GM12878 (cell line): ENCODE data around the gene TMEM88. TPM values are rescaled to one million over a fixed set of nuclear protein-coding genes. Genes with fewer than 3 reads are reported as not detected.
A peak's percentile ranks its signal among the peaks of the same experiment; 100 is the strongest.

Experiments used
- ATAC-seq: fragments of 200-7000 bp; cut with Tn5 transposase; 3 replicates; pipeline ENCODE4 v1.9.1; 2020; ENCODE audit warnings: mild to moderate bottlenecking, moderate library complexity
- BruUV-seq: library from RNA; stranded (reverse); fragments of 400-500 nt; replicated peaks from 2 replicates; lab custom pipeline; 2021; lab: Mats Ljungman, UMichigan
- CTCF ChIA-PET: fragments of 300-600 bp; sonication (Branson Sonifier 250); formaldehyde crosslinking; extraction: SDS; loops from one replicate; lab custom pipeline; 2021; ENCODE audit warnings: inconsistent platforms; lab: Yijun Ruan, JAX
- POLR2A ChIA-PET: fragments of 350-600 bp; formaldehyde crosslinking; extraction: SDS; loops from one replicate; lab custom pipeline; 2021; ENCODE audit warnings: inconsistent platforms; lab: Charles Lee
- RAD21 ChIA-PET: fragments of 300-600 bp; sonication (Branson Sonifier 250); formaldehyde crosslinking; loops from one replicate; lab custom pipeline; 2023; ENCODE audit warnings: antibody characterized with exemption; ENCODE audit not compliant: unreplicated experiment; lab: Charles Lee
- SMC1A ChIA-PET: fragments of 300-600 bp; sonication (Branson Sonifier 250); formaldehyde crosslinking; loops from one replicate; lab custom pipeline; 2023; ENCODE audit not compliant: unreplicated experiment, uncharacterized antibody; lab: Charles Lee
- DNase-seq: peaks from one replicate; pipeline ENCODE4 v3.0.0-alpha.2; 2011; ENCODE audit warnings: low read depth, low spot score
- FAIRE-seq: peaks from 3 replicates; lab custom pipeline; 2011; peaks lifted over from hg19 to GRCh38; lab: Jason Lieb, UNC
- H2AFZ ChIP-seq: 2 replicates; pipeline ENCODE4 v1.6.0; 2011; ENCODE audit warnings: low read depth, low read length, control low read depth; ENCODE audit not compliant: control insufficient read depth
- H3K27ac ChIP-seq: 2 replicates; pipeline ENCODE4 v1.5.1; 2011; ENCODE audit warnings: control low read depth; ENCODE audit not compliant: control insufficient read depth, insufficient read depth
- H3K27me3 ChIP-seq, 2 experiments: replicated peaks in 1 of 2; 2 replicates each; pipeline versions ENCODE4 v1.6.0 to v1.6.1; 2011; ENCODE audit warnings: low read length in 1 of 2; ENCODE audit not compliant: control insufficient read depth in 2 of 2, insufficient read depth in 2 of 2
- H3K36me3 ChIP-seq, 2 experiments: 2 replicates each; pipeline ENCODE4 v1.5.1; 2011; ENCODE audit warnings: low read length in 1 of 2; ENCODE audit not compliant: control insufficient read depth in 2 of 2, insufficient read depth in 2 of 2
- H3K4me1 ChIP-seq: 2 replicates; pipeline ENCODE4 v1.6.1; 2011; ENCODE audit warnings: mild to moderate bottlenecking, low read length, moderate library complexity, mixed read lengths; ENCODE audit not compliant: control insufficient read depth, insufficient read depth
- H3K4me2 ChIP-seq: 2 replicates; pipeline ENCODE4 v1.6.0; 2011; ENCODE audit warnings: control low read depth; ENCODE audit not compliant: control insufficient read depth, insufficient read depth
- H3K4me3 ChIP-seq: fragments of 200-600 bp; sonication (generic); 2 replicates; pipeline ENCODE4 v1.5.1; 2016
- H3K79me2 ChIP-seq: 2 replicates; pipeline ENCODE4 v1.6.0; 2011; ENCODE audit warnings: low read length; ENCODE audit not compliant: control insufficient read depth, insufficient read depth
- H3K9ac ChIP-seq: 2 replicates; pipeline ENCODE4 v1.8.0; 2011; ENCODE audit warnings: low read length, control low read depth, mixed read lengths; ENCODE audit not compliant: control insufficient read depth, insufficient read depth
- H3K9me3 ChIP-seq: replicated peaks from 3 replicates; pipeline ENCODE4 v1.5.1; 2011; ENCODE audit warnings: mild to moderate bottlenecking, low read length; ENCODE audit not compliant: control insufficient read depth, insufficient read depth
- H4K20me1 ChIP-seq: 2 replicates; pipeline ENCODE4 v1.6.0; 2011; ENCODE audit not compliant: control insufficient read depth, insufficient read depth
- BACH1 ChIP-seq: fragments of 450-650 bp; IDR thresholded peaks from 2 replicates; pipeline ENCODE4 v1.6.1; 2017; ENCODE audit warnings: mild to moderate bottlenecking, borderline replicate concordance
- CREM ChIP-seq: IDR thresholded peaks from 2 replicates; pipeline ENCODE4 v1.6.1; 2014; ENCODE audit warnings: antibody characterized with exemption, low read depth
- EZH2 ChIP-seq: IDR thresholded peaks from 2 replicates; pipeline ENCODE4 v1.6.1; 2012; ENCODE audit warnings: low read depth, mild to moderate bottlenecking, control low read depth, inconsistent platforms, low read length, borderline replicate concordance; ENCODE audit not compliant: control insufficient read depth
- FOXM1 ChIP-seq: IDR thresholded peaks from 2 replicates; pipeline ENCODE4 v1.6.1; 2012; ENCODE audit warnings: low read depth, mild to moderate bottlenecking, inconsistent platforms, low read length, moderate library complexity
- GABPA ChIP-seq: IDR thresholded peaks from 2 replicates; pipeline ENCODE4 v1.6.1; 2014; ENCODE audit warnings: antibody characterized with exemption, low read depth, mild to moderate bottlenecking, inconsistent platforms
- IKZF2 ChIP-seq, 2 experiments: fragments of 450-650 bp; IDR thresholded peaks; 2 replicates each; pipeline ENCODE4 v1.6.1; 2017; ENCODE audit warnings: mild to moderate bottlenecking in 2 of 2, moderate library complexity in 2 of 2
- IRF5 ChIP-seq: fragments of 450-650 bp; IDR thresholded peaks from 2 replicates; pipeline ENCODE4 v1.6.1; 2017; ENCODE audit warnings: borderline replicate concordance
- POLR2AphosphoS2 ChIP-seq: IDR thresholded peaks from 2 replicates; pipeline ENCODE4 v1.6.1; 2011; ENCODE audit warnings: low read depth, mild to moderate bottlenecking, low read length, improper control_type of control experiment, moderate library complexity
- RFX5 ChIP-seq: IDR thresholded peaks from 2 replicates; pipeline ENCODE4 v1.6.1; 2011; ENCODE audit warnings: low read depth, low read length, improper control_type of control experiment
- SRF ChIP-seq, 2 experiments: IDR thresholded peaks; 2 replicates each; pipeline ENCODE4 v1.6.1; 2011; ENCODE audit warnings: low read depth in 2 of 2, low read length in 2 of 2, mild to moderate bottlenecking in 1 of 2, moderate library complexity in 1 of 2
- ZBTB11 ChIP-seq: fragments of 450-650 bp; formaldehyde crosslinking; IDR thresholded peaks from 2 replicates; pipeline ENCODE4 v1.5.0; 2022; ENCODE audit warnings: mild to moderate bottlenecking, missing genetic modification characterization
- ZNF687 ChIP-seq: fragments of 450-650 bp; IDR thresholded peaks from 2 replicates; pipeline ENCODE4 v1.6.1; 2017; ENCODE audit warnings: mild to moderate bottlenecking, moderate library complexity
- WGBS: methylation state at CpG from one replicate; pipeline ENCODE4 v1.1.6; 2016; ENCODE audit warnings: low lambda C conversion rate; ENCODE audit not compliant: insufficient replicate concordance, insufficient coverage; ENCODE audit errors: missing lambda C conversion rate; 5-methylcytosine and 5-hydroxymethylcytosine counted together
- in situ Hi-C: fragments of 300-500 bp; cut with MboI; formaldehyde crosslinking; loops from 9 replicates; pipeline ENCODE4 v1.14.3; 2018; ENCODE audit warnings: mixed read lengths
- intact Hi-C: fragments of 100-400 bp; cut with micrococcal nuclease; formaldehyde crosslinking; loops from one replicate; pipeline ENCODE4 v1.14.2; 2022; ENCODE audit not compliant: unreplicated experiment
- polyA plus RNA-seq, 11 experiments: library from polyadenylated mRNA; depleted of rRNA in 4 of 11; unstranded in 6 of 11; stranded (reverse) in 5 of 11; fragments of >200 nt; fragmentation: Nextera tagmentation in 4 of 11; fragmentation: Illumina TruSeq in 1 of 11; extraction: Ambion mirVana in 4 of 11; extraction: Trizol in 1 of 11; gene quantifications; 1 replicate in 1 of 11; 2 replicates in 10 of 11; pipeline versions ENCODE4 v1.2.1 to v1.2.3, GENCODE V29; 2011 to 2016; ENCODE audit warnings: inconsistent platforms in 2 of 11, missing spikeins in 2 of 11, low read depth in 1 of 11
- total RNA-seq, 4 experiments: library from RNA; depleted of rRNA in 3 of 4; stranded (reverse); fragments of >200 nt in 3 of 4; fragmentation: Illumina TruSeq in 1 of 4; extraction: Trizol in 1 of 4; gene quantifications; 2 replicates each; pipeline versions ENCODE4 v1.2.1 to v1.2.3, GENCODE V29; 2013 to 2021

Gene TMEM88
- total and polyA plus RNA-seq, 10 of the 15 experiments (the other 5 are each of a cell fraction or from before 2014, with no cell fraction given), result 0.21 to 2.2 (median 0.62) TPM; not detected in 5

GRCh38 chr17:7857713-7858521 is 3.1 kb downstream of the TMEM88 start, which contains the start of gene CYB5D1:
Gene CYB5D1, plus strand, starts transcription at chr17:7858003. Its CDS starts 132 bp downstream, at chr17:7858135.
- peaks cover 17% of the 10 kb centered on the region for H3K4me1 ChIP-seq
- ChIA-PET RAD21 (interaction anchor here (0.7 to 3.1 kb wide), 16 partner anchors 14 to 230 kb away, joined by 3 to 44 read pairs (median 6); partner anchors contain the start of genes CNTROB, KDM6B, SAT2 and TP53), SMC1A (interaction anchor here (0.6 to 1.5 kb wide), 17 partner anchors 9 to 200 kb away, joined by 3 to 7 read pairs (median 5); partner anchors contain the start of genes CNTROB, KDM6B and TRAPPC1), CTCF (interaction anchor here (0.6 to 15.5 kb wide), 28 partner anchors 10 to 261 kb away, joined by 3 to 308 read pairs (median 6); partner anchors contain the start of genes CNTROB, KDM6B, RNF227 and TP53), POLR2A (interaction anchor here (0.5 to 1.9 kb wide), 14 partner anchors 13 to 620 kb away, joined by 3 to 14 read pairs (median 5); partner anchors contain the start of genes CNTROB, KDM6B, RNF227 and TRAPPC1)
- in situ Hi-C loops, result no loop called here
- DNase-seq (no peak), FAIRE-seq (peak; percentile 56), ATAC-seq (peak; percentile 54)
- peak within 1 kb of the TSS; percentile 97 for H2AFZ ChIP-seq
- H3K27ac ChIP-seq, result peak within 1 kb of the TSS; percentile 96
- no TSS peak for BruUV-seq
- no peaks in the 10 kb centered on the region for H4K20me1 ChIP-seq
- peak within 1 kb of the TSS; percentile 96 for H3K4me3 ChIP-seq
- H3K27me3 ChIP-seq, result no peaks in the 10 kb centered on the region
- H3K9me3 ChIP-seq, result no peaks in the 10 kb centered on the region
- peak within 1 kb of the TSS; percentile 92 for H3K4me2 ChIP-seq
- intact Hi-C loops, result loop anchor here (2.0 to 5.0 kb wide), 4 partner anchors 15 to 199 kb away; partner anchors contain the start of genes TP53 and WRAP53
- WGBS, result under 1% methylated on average over 48 of the region's 48 CpGs
- H3K36me3 ChIP-seq, result peaks cover under 1 to 3% of the 10 kb centered on the region in 2 experiments
- peak within 1 kb of the TSS; percentile 86 for H3K9ac ChIP-seq
- H3K79me2 ChIP-seq, result peaks cover 17% of the 10 kb centered on the region
- TF ChIP-seq IKZF2 (IDR thresholded peaks at IDR 0.05) (no peak), RFX5 (0 out of 2 replicates have a peak, but pooled peaks have one; percentile 32), BACH1 (no peak; the same call in 1 of the 2 replicates), ZNF687 (no peak), IRF5 (no peak), GABPA (no peak; the same call in 1 of the 2 replicates), FOXM1 (peak; percentile 35; the same call in 1 of the 2 replicates), CREM (peak; percentile 63; the same call in 1 of the 2 replicates), SRF (IDR thresholded peaks at IDR 0.05; ENCODE audit: low read depth in 2 of 2, low read length in 2 of 2) (peak in 1 of 2 experiments; percentile 15; a peak in 1 of 4 replicates), EZH2 (no peak), ZBTB11 (no peak), POLR2AphosphoS2 (peak; percentile 69)
